K562 (cell line): ENCODE data around the gene SULT2B1. TPM values are rescaled to one million over a fixed set of nuclear protein-coding genes. Genes with fewer than 3 reads are reported as not detected.
A peak's percentile ranks its signal among the peaks of the same experiment; 100 is the strongest.

ENCODE experiments used
- AFF4 ChIP-seq: sonication (generic); formaldehyde crosslinking; IDR thresholded peaks from 2 replicates; pipeline ENCODE4 v1.8.0; 2023; ENCODE audit warnings: mild to moderate bottlenecking, missing genetic modification reagents
- EWSR1 ChIP-seq: fragments of 450-650 bp; IDR thresholded peaks from 2 replicates; pipeline ENCODE4 v1.6.1; 2018; ENCODE audit warnings: borderline replicate concordance, mild to moderate bottlenecking, low read depth, moderate library complexity; ENCODE audit not compliant: partially characterized antibody
- NCOR1 ChIP-seq: fragments of 450-650 bp; IDR thresholded peaks from 2 replicates; pipeline ENCODE4 v1.6.1; 2016; ENCODE audit warnings: mild to moderate bottlenecking, moderate library complexity
- STAT5B ChIP-seq: fragments of 250-450 bp; sonication (Bioruptor Pico); IDR thresholded peaks from 2 replicates; pipeline ENCODE4 v1.8.0; 2021; ENCODE audit warnings: mild to moderate bottlenecking, inconsistent platforms
- TBL1XR1 ChIP-seq, 2 experiments: IDR thresholded peaks; 2 replicates each; pipeline ENCODE4 v1.6.1; 2012; ENCODE audit warnings: improper control_type of control experiment in 2 of 2, low read length in 2 of 2, mild to moderate bottlenecking in 1 of 2
- TCFL5 ChIP-seq: fragments of 250-450 bp; sonication (Bioruptor Pico); conservative IDR thresholded peaks from 2 replicates; pipeline ENCODE4 v1.6.1; 2021; ENCODE audit warnings: mild to moderate bottlenecking, moderate library complexity, matching md5 sums
- ZC3H8 ChIP-seq: fragments of 450-650 bp; IDR thresholded peaks from 2 replicates; pipeline ENCODE4 v1.6.1; 2017
- ZHX1 ChIP-seq: fragments of 150-350 bp; conservative IDR thresholded peaks from 2 replicates; pipeline ENCODE4 v1.6.1; 2014; ENCODE audit warnings: low read length
- ZNF280A ChIP-seq: fragments of 450-650 bp; IDR thresholded peaks from 2 replicates; pipeline ENCODE4 v1.6.1; 2018; ENCODE audit warnings: mild to moderate bottlenecking, low read depth; ENCODE audit not compliant: partially characterized antibody
- ZNF3 ChIP-seq: fragments of 250-450 bp; sonication (Bioruptor Pico); IDR thresholded peaks from 2 replicates; pipeline ENCODE4 v1.5.0; 2021; ENCODE audit warnings: mild to moderate bottlenecking, moderate library complexity
- ZNF395 ChIP-seq: fragments of 200-800 bp; sonication (Bioruptor generic); IDR thresholded peaks from 2 replicates; pipeline ENCODE4 v1.6.1; 2017; ENCODE audit warnings: missing genetic modification characterization, missing compliant biosample characterization
- polyA plus RNA-seq, 8 experiments: library from polyadenylated mRNA; depleted of rRNA in 4 of 8; stranded (reverse) in 5 of 8; unstranded in 3 of 8; fragments of >200 nt; fragmentation: Nextera tagmentation in 2 of 8; fragmentation: Illumina TruSeq in 1 of 8; extraction: Ambion mirVana in 2 of 8; extraction: Trizol in 1 of 8; gene quantifications; 2 replicates each; pipeline versions ENCODE4 v1.2.1 to v1.2.3, GENCODE V29; 2011 to 2014; ENCODE audit warnings: inconsistent platforms in 1 of 8, missing spikeins in 1 of 8
- total RNA-seq, 7 experiments: library from RNA; depleted of rRNA in 6 of 7; stranded (reverse); fragments of >200 nt in 6 of 7; fragmentation: Illumina TruSeq in 2 of 7; extraction: Trizol in 2 of 7; gene quantifications; 2 replicates each; pipeline versions ENCODE4 v1.2.1 to v1.2.3, GENCODE V29; 2011 to 2021; ENCODE audit warnings: low replicate concordance in 1 of 7
- TF ChIP-seq, protein P1 (sequence below), 2 experiments: IDR thresholded peaks; 2 replicates each; pipeline ENCODE4 v1.6.1; 2011; ENCODE audit warnings: borderline replicate concordance in 1 of 2, control low read depth in 1 of 2, low read depth in 1 of 2, low read length in 1 of 2, mild to moderate bottlenecking in 1 of 2, mixed read lengths in 1 of 2, moderate library complexity in 1 of 2; ENCODE audit not compliant: insufficient read depth in 1 of 2, insufficient read length in 1 of 2, poor library complexity in 1 of 2, severe bottlenecking in 1 of 2; ENCODE audit errors: extremely low read depth in 1 of 2

Gene SULT2B1
- total and polyA plus RNA-seq, 9 of the 15 experiments (the other 6 are each of a cell fraction or from before 2014, with no cell fraction given): 0.09 to 0.62 (median 0.22) TPM; not detected in 2

- TF ChIP-seq ZNF3: no peak
- TF ChIP-seq, protein P1, sequence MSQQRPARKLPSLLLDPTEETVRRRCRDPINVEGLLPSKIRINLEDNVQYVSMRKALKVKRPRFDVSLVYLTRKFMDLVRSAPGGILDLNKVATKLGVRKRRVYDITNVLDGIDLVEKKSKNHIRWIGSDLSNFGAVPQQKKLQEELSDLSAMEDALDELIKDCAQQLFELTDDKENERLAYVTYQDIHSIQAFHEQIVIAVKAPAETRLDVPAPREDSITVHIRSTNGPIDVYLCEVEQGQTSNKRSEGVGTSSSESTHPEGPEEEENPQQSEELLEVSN (IDR thresholded peaks at IDR 0.05; ENCODE audit: borderline replicate concordance in 1 of 2, extremely low read depth in 1 of 2, insufficient read depth in 1 of 2, insufficient read length in 1 of 2, low read depth in 1 of 2, low read length in 1 of 2, poor library complexity in 1 of 2, severe bottlenecking in 1 of 2): no peak
- TF ChIP-seq NCOR1: 0 out of 2 replicates have a peak, but pooled peaks have one; percentile 40
- peak in 1 of 2 experiments; percentile 7; a peak in 1 of 4 replicates for TF ChIP-seq TBL1XR1 (IDR thresholded peaks at IDR 0.05; ENCODE audit: low read length in 2 of 2)
- no peak for TF ChIP-seq ZNF280A
- TF ChIP-seq EWSR1: no peak
- TF ChIP-seq ZNF395 (CRISPR knock-in tag): peak; percentile 81
- no peak for TF ChIP-seq ZHX1
- no peak for TF ChIP-seq AFF4 (CRISPR knock-in tag)
- no peak for TF ChIP-seq TCFL5 (CRISPR knock-in tag)
- TF ChIP-seq ZC3H8: 0 out of 2 replicates have a peak, but pooled peaks have one; percentile 16
- no peak for TF ChIP-seq STAT5B (CRISPR knock-in tag)
Measured at GRCh38 chr19:48637948-48638830, 86.2 kb downstream of the SULT2B1 start (continued).
